HG02943 (cell line): ENCODE measurements around the gene CEP85L.
A peak's percentile ranks its signal among the peaks of the same experiment; 100 is the strongest.

Source experiments
- ATAC-seq: cut with Tn5 transposase; IDR thresholded peaks from one replicate; pipeline ENCODE4 v1.9.1; 2021; ENCODE audit warnings: mild to moderate bottlenecking, low read depth, moderate library complexity; ENCODE audit not compliant: unreplicated experiment

CEP85L gene

GRCh38 chr6:118504611-118505010 is 146.8 kb downstream of the CEP85L start:
- no peak for ATAC-seq

GRCh38 chr6:118502169-118502568 is 149.2 kb downstream of the CEP85L start:
- no peak for ATAC-seq

- ATAC-seq = no peak
These were observed 149.6 kb downstream of the CEP85L start for GRCh38 chr6:118501765-118502164.

- ATAC-seq = no peak
These were observed 150.3 kb downstream of the CEP85L start for GRCh38 chr6:118501099-118501498.

DNA sequence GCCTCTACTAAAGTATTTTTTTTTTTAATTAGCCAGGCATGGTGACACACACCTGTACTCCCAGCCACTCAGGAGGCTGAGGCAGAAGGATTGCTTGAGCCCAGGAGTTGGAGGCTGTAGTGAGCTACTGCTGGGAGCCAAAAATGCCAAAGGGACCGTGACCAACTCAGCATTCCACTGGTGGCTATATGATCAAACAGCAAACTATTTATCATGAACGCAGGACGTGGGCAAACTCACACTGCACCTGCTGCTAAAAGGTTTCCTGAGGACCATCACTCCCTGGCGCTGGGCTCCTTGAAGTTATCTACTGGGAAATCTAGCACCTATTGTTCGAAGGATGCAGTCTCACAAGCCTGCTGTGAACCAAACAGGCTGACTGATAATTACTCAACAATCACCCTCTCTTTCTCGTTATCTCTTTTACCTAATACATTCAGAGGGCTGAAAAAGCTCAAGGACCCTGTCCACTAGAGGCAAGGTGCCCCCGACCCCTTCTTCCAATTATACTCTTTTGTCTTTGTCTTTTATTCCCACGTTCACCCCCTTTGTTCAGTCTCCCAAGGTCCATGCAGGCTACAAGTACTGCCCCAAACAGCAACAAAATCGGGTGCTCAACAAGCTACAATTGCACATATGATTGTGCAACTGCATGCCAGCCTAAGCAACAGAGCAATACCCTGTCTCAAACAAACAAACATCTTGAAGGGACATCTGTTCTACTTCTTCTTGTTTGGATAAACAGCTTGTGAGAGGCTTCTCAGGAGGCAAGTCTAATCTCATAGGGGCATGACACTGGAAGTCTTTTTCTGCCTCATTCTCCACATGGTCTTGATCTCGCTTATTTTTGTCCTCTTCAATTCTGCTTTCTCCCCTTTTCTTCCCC is 151.0 kb downstream of the CEP85L start:
- no peak for ATAC-seq

DNA sequence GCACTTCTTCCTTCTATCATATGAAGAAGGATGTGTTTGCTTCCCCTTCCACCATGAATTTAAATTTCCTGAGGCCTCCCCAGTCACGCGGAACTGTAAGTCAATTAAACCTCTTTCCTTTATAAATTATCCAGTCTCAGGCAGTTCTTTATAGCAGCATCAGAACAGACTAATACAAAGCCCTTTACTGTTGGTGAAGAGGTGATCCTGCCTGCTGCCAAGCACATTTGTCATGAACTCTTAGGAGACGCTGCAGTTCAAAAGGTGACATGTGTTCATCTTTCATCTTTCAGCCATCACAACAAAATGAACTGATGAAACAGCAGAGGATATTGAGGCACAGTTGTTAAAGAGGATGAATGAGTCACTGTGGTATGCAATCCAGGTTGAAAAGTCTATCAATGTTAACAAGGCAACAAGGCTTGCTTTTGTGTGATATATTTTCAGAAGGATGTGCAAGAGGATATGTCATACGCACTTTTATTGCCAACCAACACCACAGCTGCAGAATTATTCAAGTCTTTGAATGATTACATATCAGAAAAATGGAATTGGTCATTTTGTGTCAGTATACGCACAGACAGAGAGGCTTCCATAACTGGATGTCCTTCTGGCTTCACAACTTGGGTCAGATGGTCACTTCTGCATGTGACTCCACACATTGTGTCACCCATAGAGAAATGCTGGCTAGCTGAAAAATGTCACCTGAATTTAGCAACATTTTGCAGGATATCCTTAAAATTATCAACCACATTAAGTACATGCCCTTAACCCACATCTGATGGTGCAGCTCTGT is 155.7 kb downstream of the CEP85L start:
- no peak for ATAC-seq

- no peak for ATAC-seq
These were observed 157.3 kb downstream of the CEP85L start for GRCh38 chr6:118494091-118494490.

DNA sequence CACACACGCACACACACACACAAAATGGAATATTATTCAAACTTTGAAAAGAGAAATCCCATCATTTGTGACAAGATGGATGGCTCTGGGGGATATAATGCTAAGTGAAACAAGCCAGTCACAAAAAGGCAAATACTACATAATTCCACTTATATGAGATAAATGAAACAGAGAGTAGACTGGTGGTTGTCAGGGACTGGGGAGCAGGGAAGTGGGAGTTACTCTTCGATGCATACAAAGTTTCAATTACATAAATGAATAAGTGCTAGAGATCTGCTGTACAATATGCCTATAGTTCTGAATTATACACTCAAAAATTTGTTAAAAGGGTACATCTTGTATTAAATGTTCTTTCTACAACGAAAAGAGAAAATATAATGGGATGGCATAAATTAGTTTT is 161.4 kb downstream of the CEP85L start:
- no peak for ATAC-seq

DNA sequence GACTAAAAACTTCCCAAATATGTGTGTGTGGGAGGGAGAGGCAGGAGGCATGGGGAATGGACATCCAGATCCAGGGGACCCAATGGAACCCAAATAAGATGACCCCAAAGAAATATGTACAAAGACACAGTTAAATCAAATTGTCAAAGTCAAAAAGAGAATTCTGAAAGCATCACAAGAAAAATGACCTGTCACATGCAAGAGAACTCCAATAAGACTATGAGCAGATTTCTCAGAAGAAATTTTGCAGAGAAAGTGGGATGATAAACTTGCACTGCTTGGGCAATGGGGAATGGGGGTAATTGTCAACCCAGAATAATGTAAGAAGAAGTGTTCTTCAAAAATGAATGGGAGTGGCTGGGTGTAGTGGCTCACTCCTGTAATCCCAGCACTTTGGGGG is 162.8 kb downstream of the CEP85L start:
- no peak for ATAC-seq

- peak; percentile 53 for ATAC-seq
These were observed 165.5 kb downstream of the CEP85L start for GRCh38 chr6:118485601-118486550.

- no peak for ATAC-seq
These were observed 174.8 kb downstream of the CEP85L start for GRCh38 chr6:118476551-118476950.

DNA sequence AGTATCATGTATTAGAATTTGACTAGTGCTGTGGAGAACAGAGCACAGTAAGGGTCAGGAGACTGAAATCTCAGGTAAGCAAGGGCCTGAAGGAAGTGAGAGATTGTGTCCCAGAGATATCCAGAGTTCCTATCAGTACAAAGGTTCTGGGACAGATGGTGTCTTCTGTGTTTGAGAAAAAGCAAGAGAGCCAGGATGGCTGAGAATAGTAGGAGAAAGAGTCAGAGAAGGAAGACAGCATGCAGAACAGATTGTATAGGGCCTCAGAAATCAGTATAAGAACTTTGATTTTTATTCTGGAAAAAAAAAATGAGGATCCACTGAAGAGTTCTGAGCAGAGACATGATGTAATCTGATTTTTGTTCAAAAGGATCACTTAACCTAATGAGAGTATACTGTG is 178.1 kb downstream of the CEP85L start:
- ATAC-seq = no peak

DNA sequence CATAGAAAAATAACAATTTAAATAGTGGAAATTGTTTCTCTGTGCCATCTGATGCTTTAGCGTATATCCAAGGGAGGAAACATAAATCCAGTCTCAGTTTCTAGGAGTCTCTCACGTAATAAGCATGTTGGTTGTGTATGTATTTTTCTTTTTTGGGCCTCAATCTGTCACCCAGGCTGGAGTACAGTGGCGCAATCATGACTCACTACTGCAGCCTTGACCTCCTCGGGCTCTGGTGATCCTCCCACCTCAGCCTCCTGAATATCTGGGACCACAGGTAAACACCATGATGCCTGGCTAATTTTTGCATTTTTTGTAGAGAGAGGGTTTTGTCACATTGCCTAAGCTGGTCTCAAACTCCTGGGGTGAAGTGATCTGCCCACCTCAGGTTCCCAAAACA is 181.9 kb downstream of the CEP85L start:
- ATAC-seq = no peak

DNA sequence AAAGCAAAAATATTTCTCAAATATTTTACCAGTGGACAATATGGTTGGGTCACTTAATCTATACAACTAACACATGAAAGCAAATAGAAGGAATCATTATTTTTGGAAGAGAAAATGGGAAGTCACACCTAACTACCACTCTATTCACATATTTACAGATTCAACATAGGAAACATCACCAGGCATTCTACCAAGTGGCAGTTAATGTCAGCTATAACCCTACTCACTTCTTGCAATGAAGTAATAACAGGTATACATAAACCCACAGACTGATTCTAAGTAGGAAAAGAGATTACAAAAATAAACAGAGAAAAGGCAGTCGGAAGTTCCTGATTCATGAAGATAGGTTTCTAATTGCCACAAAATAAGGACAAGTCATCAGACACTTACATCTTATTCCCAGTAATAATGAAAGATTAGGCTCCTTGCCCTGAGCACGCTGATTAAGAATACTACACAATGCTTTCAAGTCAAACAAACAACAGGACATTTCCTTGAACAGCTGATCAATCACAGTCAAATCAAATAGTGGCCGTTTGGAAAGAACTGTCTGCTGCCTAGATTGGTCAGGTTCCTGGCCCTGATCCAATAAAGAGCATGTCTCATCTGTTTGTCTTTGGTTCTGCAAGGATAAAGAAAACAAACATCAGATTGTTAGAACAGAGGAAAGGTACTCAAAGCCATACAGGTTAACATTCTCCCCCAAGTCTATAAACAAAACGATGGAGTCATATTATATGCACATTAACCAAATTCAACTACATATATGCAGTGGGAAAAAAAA is 182.5 kb downstream of the CEP85L start:
- ATAC-seq = no peak

- ATAC-seq = no peak
These were observed 184.2 kb downstream of the CEP85L start for GRCh38 chr6:118467181-118467580.

- no peak for ATAC-seq
These were observed 186.8 kb downstream of the CEP85L start for GRCh38 chr6:118464620-118465019.

- no peak for ATAC-seq
These were observed 190.4 kb downstream of the CEP85L start for GRCh38 chr6:118460958-118461470.

DNA sequence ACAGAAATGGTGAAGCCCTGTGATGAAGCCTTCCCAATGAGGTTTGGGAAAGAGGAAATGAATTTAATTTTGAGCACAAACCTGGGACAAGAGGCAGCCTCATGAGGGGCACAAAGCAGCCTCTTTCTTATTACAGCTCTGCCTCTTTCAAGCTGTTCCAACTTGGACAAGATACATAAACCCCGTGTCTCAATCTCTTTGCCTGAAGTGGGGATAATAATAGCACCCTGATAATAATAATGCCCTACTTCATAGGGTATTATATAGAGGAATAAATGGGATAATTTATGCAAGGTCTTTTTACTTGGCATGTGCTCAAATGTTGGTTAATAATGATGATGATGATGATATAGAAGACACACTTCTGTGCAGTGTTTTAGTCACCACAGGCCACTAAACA is 194.4 kb downstream of the CEP85L start:
- ATAC-seq = no peak

GRCh38 chr6:118451839-118452238 is 199.6 kb downstream of the CEP85L start:
- no peak for ATAC-seq

GRCh38 chr6:118444796-118445195 is 206.6 kb downstream of the CEP85L start:
- ATAC-seq = no peak
